HG03571 (cell line): ENCODE measurements around the gene MRPL38.
A peak's percentile ranks its signal among the peaks of the same experiment; 100 is the strongest.
"Not testable (repeated sequence)": the region's sequence is repeated elsewhere in the genome, so short reads cannot be mapped to it uniquely, and the experiment has no call there.

Experiments
- ATAC-seq: cut with Tn5 transposase; IDR thresholded peaks from one replicate; pipeline ENCODE4 v1.9.1; 2021; ENCODE audit not compliant: unreplicated experiment

MRPL38 gene

GRCh38 chr17:75897160-75898019, 7.3 kb downstream of the MRPL38 start:
- no peak for ATAC-seq

- ATAC-seq: peak; percentile 47
Observed at GRCh38 chr17:75896415-75897159, 8.1 kb downstream of the MRPL38 start, which contains the start of gene TRIM65. Gene TRIM65, minus strand, starts transcription at chr17:75896951. Its CDS starts 14 bp downstream, at chr17:75896937.

GRCh38 chr17:75895370-75896155, 9.1 kb downstream of the MRPL38 start:
- no peak for ATAC-seq

- ATAC-seq: no peak
Observed at GRCh38 chr17:75894049-75894733, 10.5 kb downstream of the MRPL38 start.

- ATAC-seq: no peak
Observed at GRCh38 chr17:75893305-75894048, 11.2 kb downstream of the MRPL38 start.

- no peak for ATAC-seq
Observed at GRCh38 chr17:75892556-75893224, 12.0 kb downstream of the MRPL38 start.

GRCh38 chr17:75891605-75892555, 12.8 kb downstream of the MRPL38 start:
- no peak for ATAC-seq

GRCh38 chr17:75891022-75891604, 13.6 kb downstream of the MRPL38 start:
- ATAC-seq: no peak

- ATAC-seq: no peak
Observed at GRCh38 chr17:75889454-75889853, 15.2 kb downstream of the MRPL38 start.

GRCh38 chr17:75888484-75888883, 16.2 kb downstream of the MRPL38 start:
- ATAC-seq: no peak

GRCh38 chr17:75885860-75886259, 18.8 kb downstream of the MRPL38 start:
- not testable (repeated sequence) for ATAC-seq

- no peak for ATAC-seq
Observed at GRCh38 chr17:75885431-75885830, 19.3 kb downstream of the MRPL38 start.

- ATAC-seq: no peak
Observed at GRCh38 chr17:75881678-75882454, 22.8 kb downstream of the MRPL38 start.

- no peak for ATAC-seq
Observed at GRCh38 chr17:75880266-75880665, 24.4 kb downstream of the MRPL38 start.

- no peak for ATAC-seq
Observed at GRCh38 chr17:75878174-75878998, 26.3 kb downstream of the MRPL38 start, which contains the start of gene TRIM47. Gene TRIM47, minus strand, starts transcription at chr17:75878581. Its CDS starts 33 bp downstream, at chr17:75878548.

GRCh38 chr17:75877752-75878173, 26.9 kb downstream of the MRPL38 start:
- no peak for ATAC-seq
